Vagina (tissue), 2 donors: ENCODE data around the gene SNX24.

ENCODE experiments used
- CTCF ChIP-seq, 3 experiments: fragments of 450-650 bp in 2 of 3; fragments of 200-600 bp in 1 of 3; sonication (generic) in 1 of 3; IDR thresholded peaks; one replicate each; pipeline ENCODE4 v1.5.1; 2017 to 2019; ENCODE audit warnings: antibody characterized with exemption in 3 of 3, mild to moderate bottlenecking in 2 of 3, moderate library complexity in 2 of 3
- POLR2A ChIP-seq, 2 donors: fragments of 450-650 bp; IDR thresholded peaks; one replicate each; pipeline ENCODE4 v1.6.1; 2017; ENCODE audit warnings: antibody characterized with exemption in 2 of 2, mild to moderate bottlenecking in 2 of 2, moderate library complexity in 2 of 2
- POLR2AphosphoS5 ChIP-seq, 2 donors: sonication (generic); formaldehyde crosslinking; IDR thresholded peaks; one replicate each; pipeline ENCODE4 v1.9.0; 2017; ENCODE audit warnings: antibody characterized with exemption in 2 of 2, mild to moderate bottlenecking in 2 of 2, low read depth in 1 of 2; ENCODE audit not compliant: insufficient read depth in 1 of 2

GRCh38 chr5:123039673-123040072, 194.3 kb downstream of the SNX24 start:
- TF ChIP-seq CTCF (IDR thresholded peaks at IDR 0.05): no peak
- no peak for TF ChIP-seq POLR2AphosphoS5 (IDR thresholded peaks at IDR 0.05; ENCODE audit: insufficient read depth in 1 of 2, low read depth in 1 of 2)
- no peak for TF ChIP-seq POLR2A (IDR thresholded peaks at IDR 0.05)
